8988T (cell line): ENCODE measurements around the gene BRAT1.
"Not testable (repeated sequence)": the region's sequence is repeated elsewhere in the genome, so short reads cannot be mapped to it uniquely, and the experiment has no call there.

Experiments used
- DNase-seq: peaks from one replicate; pipeline ENCODE4 v3.0.0; 2011

BRAT1 gene

DNA sequence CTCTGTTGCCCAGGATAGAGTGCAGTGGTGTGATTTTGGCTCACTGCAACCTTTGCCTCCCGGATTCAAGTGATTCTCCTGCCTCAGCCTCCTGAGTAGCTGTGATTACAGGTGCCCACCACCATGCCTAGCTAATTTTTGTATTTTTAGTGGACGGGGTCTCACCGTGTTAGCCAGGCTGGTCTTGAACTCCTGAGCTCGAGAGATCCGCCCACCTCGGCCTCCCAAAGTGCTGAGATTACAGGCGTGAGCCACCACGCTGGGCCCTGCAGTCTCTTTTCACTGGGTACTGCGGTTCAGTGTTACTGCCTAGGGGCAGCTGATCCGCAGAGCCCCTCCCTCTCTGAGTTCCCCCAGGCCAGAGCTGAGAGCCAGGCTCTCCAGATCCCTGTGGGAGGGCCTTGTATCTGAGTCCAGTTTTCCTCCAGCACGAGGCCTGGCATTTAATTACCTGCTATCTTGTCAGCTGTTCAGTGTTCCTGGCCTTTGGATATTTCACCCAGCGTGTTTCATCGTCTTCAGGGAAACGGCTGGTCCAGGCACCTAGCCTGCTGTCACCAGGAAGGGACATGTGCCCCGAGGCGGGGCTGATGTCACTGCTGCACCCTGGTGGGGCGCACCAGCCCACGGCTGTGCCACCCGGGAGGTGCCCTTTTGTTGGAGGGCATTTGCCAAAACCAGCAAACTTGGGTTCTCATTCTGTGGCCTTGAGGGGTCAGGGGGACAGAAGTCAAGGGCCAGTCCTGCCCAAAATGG lies 19.3 kb downstream of the BRAT1 start:
- DNase-seq = not testable (repeated sequence)

DNA sequence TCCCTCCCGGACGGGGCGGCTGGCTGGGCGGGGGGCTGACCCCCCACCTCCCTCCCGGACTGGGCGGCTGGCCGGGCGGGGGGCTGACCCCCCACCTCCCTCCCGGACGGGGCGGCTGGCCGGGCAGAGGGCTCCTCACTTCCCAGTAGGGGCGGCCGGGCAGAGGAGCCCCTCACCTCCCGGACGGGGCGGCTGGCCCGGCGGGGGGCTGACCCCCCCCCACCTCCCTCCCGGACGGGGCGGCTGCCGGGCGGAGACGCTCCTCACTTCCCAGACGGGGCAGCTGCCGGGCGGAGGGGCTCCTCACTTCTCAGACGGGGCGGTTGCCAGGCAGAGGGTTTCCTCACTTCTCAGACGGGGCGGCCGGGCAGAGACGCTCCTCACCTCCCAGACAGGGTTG lies 21.1 kb downstream of the BRAT1 start:
- DNase-seq = not testable (repeated sequence)

DNA sequence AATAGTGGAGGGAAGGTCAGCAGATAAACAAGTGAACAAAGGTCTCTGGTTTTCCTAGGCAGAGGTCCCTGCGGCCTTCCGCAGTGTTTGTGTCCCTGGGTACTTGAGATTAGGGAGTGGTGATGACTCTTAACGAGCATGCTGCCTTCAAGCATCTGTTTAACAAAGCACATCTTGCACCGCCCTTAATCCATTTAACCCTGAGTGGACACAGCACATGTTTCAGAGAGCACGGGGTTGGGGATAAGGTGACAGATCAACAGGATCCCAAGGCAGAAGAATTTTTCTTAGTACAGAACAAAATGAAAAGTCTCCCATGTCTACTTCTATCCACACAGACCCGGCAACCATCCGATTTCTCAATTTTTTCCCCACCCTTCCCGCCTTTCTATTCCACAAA lies 21.8 kb downstream of the BRAT1 start:
- DNase-seq = not testable (repeated sequence)

DNA sequence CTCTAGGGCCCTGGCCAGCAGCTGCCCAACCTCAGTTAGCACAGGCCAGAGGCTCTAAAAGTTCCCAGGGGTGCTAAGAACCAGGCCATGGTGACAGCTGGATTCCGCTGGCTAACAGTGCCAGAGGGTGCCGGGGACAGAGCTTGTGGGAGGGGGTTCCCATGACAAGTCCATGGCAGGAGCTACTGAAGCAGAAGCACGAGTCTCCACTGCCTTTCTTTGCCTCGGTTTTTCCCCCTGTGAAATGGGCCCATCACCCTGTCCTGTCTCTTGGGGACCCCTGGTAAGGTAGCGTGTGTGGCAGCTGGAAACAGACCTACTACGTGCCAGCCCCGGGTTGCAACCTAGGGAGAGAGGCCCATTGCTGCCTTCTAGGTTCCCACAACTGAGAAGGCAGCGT lies 22.5 kb downstream of the BRAT1 start:
- DNase-seq = not testable (repeated sequence)

DNA sequence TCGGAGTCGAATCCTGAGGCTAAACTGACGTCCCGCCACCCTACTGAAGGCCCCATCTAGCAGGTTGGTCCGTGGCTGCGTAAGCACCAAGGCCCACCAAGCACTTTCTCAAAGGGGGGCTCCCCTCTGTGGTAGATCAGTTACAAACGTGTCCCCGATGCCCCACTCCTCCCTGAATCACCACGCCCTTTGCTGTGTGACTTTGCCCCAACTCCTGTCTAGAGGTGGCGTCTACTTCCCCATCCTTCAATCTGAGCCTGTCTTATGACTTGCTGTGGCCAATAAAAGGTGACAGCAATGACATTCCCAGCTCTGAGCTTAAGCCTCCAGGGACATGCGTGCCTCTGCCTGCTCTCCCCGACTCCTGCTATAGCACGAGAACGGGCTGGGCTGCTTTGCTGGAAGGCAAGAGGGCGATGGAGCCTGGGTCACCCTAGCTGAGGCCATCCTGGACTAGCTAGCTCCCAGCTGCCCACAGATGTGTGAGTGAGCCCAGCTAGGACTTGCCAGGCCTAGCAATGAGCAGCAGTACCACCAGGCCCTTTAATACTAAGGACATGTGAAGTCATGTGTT lies 23.0 kb downstream of the BRAT1 start:
- not testable (repeated sequence) for DNase-seq

DNA sequence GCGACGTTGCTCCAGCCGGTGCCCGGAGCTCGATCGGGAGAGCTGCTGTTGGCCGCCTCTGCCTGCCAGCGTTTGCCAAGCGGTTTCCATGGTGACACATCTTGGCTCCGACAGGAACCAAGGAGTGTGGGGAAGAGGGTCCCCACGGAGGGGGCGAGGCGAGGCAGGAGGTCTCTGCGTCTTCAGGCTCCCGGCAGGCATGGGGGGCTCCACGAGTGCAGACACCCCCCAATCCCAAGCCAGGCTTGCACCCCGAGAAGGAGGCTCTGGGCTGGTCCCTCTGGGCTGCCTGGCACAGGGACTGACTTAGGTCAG lies 23.6 kb downstream of the BRAT1 start:
- not testable (repeated sequence) for DNase-seq

DNA sequence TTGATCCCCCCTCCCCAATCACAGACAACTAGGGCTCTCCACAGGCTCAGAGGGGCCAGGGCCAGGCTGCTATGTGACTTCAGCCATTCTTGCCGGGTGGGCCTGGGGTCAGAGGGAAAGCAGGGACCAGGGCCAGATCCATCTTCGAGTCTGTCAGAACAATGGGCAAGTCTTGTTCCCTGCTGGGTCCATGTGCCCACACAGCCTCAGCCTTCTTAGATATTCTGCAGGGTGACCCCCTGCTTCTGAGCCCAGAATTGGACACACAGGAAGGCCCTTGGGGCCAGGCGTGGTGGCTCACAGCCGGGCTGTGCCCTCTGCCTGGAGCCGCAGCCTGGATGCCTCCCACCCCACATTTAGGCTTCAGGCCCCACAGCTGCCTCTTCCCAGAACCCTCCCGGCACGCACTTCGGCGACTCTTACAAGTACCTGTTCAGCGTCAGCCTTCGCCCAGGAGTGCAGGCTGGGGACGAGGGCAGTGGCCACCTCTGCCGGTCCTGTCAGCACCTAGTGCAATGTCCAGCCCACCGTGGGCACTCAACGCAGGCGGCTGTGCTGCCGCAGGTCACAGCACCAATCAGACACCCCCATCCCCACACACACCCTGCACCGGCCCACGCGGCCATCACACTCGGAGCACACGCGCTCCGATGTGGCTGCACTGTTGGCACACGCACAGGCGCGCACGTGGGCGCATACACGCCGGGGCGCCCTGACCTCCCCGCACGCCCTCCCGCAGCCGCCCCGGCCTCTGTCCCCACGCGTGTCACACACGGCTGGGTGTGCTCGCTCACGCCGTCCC lies 24.1 kb downstream of the BRAT1 start:
- DNase-seq = not testable (repeated sequence)

DNA sequence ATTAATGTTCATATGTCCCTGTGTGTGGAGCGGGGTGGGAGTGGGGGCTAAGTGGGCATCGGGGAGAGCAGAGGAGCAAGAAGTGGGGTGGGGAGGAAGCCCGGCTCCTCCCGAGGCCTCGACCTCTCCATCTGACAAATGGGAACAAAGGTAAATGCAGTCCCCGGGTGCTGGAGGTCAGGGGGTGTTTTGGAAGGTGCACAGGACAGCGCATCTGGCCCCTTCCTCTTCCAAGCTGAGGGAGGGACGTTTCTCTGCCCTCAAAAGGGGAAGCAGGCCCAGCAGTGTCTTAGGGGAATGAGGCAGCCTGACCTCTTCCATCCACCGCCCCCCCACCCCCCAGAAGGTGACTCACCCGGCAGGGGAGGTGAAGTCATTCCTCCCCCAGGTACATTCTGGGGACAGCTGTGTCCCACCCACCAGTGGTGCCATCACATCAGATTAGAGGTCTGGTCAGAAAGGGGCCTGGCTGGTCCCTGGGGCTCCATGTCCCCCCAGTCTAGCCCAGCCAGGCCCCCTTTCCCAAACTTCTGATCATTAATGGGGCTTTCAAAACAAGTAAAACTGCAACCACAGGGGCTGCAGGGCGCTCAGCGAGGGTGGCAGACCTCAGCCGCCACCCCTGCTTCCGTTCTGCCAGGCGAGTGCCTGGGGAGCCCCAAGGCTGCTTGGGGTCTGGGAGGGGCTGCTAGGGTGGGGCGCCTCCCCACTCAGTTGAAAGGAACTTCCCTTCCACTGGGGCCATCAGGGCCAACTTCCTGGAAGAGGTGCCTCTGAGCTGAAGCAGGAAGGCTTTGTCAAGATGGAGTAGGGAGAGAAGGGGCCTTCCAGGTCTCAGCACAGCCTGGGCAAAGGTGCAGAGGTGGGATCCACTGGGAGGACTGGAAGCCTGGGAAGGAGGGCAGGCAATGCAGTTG lies 25.0 kb downstream of the BRAT1 start:
- DNase-seq = no peak

DNA sequence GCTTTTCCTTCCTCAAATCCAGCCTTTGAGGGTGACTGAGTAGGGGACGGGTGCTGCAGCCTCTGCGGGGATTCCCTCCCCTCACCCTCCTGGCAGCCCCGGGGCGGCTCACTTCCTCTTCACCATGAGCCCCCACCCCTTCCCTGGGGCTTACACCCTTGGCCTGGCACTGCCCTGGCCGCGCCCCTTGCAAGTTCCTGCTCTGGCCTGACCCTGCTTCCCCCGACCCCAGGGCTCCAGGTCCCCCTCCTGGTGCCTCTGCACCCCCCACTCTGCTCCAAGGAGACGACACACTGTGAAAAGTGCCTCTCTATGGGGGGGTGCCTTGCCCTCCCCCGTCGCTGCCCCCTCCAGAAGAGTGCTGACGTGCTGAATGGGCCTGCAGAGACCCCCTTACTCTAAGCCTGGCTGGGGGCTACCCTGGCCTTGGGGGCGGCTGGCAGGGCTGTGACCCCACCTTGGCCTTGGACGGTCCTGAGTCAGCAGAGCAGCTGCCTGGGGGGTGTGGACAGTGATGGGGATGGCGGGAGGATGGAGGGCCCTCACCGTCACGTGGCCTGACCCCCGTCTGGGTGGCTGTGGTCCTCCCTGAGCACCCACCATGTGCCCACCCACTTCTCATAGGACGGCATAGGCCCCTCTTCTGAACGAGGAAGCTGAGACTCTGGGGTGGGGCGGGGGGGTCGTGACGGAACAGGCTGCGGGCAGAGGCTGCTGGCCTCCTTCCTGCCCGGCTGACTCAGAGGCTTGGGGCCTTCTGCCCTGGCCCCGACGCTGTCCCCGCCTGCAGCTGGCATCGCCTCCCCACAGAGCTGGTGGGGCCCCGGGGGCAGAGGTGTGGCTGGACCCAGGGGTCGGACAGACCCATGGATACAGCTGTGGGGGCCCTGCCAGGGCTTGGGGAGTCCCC lies 25.9 kb downstream of the BRAT1 start:
- no peak for DNase-seq

DNA sequence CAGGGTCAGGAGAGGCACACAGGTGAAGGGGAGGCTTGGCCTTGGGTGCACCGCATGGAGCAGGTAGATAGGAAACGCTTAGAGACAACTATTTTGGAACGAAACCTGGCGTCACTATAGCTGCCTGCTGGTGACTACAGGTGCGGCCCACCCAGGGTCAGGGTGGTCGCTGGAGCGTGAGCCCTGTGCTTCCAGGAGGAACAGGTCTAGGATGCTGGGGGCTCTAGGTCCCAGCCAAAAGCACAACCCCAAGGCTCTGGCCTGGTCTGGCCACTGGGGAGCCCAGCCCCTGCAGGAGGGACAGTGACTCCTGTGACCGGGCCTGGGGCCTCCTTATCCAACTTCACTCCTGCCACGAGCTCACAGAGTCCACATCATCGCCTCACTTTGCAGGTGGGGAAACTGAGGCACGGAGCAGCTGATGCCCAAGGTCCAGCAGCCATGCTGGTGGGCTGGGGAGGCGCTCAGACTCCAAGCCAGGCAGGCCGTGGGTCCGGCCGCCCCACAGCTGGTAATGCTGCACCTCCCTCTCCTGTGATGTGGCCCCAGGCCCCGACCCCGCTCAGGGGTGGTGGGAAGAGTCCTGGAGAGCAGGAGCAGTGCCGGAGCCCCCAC lies 26.7 kb downstream of the BRAT1 start:
- no peak for DNase-seq

DNA sequence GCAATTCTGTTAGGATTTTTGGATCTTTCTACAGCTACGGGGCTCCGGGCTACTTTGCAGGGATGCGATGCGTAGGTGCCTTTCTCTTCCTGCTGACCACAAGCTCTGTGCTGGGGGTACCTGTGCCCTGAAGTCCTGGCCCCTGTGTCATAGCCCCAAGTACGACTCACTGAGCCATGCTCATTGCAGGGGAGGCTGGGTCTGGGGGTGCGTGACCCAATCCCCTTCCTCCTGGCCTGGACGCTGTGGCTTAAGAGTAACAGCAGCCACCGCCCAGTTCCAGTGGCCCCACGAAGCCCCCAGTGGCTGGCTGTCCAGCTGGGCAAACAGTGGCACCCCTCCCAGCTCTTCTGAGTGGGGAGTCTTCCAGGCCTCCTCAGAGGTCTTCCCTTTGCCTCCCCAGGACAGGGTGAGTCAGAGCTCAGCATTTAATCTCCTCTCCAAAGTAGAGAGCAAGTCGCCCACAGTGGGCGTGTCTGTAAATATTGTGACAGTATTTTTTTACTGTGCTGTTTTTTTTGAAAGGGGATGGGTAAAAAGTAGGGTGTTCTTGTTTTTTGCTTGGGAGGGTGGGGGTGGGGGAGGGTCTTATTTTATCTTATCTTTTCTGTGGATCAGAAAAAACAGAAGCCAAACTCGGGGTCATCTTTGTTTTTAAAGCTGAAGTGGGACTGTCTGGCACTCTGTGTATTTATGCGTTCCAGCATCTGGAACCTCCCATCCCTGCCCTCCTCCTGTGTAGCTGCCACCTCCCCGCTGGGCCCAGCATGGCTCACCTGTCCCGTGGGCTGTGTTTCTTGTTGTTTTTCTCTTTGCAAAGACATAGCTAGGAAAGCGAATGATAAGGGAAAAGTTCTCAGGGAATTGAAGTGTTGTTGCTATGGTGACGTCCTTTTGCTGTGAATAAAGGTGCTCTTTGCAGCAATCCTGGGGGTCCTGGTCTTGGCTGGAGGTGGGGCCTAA lies 27.5 kb downstream of the BRAT1 start:
- DNase-seq = no peak

DNA sequence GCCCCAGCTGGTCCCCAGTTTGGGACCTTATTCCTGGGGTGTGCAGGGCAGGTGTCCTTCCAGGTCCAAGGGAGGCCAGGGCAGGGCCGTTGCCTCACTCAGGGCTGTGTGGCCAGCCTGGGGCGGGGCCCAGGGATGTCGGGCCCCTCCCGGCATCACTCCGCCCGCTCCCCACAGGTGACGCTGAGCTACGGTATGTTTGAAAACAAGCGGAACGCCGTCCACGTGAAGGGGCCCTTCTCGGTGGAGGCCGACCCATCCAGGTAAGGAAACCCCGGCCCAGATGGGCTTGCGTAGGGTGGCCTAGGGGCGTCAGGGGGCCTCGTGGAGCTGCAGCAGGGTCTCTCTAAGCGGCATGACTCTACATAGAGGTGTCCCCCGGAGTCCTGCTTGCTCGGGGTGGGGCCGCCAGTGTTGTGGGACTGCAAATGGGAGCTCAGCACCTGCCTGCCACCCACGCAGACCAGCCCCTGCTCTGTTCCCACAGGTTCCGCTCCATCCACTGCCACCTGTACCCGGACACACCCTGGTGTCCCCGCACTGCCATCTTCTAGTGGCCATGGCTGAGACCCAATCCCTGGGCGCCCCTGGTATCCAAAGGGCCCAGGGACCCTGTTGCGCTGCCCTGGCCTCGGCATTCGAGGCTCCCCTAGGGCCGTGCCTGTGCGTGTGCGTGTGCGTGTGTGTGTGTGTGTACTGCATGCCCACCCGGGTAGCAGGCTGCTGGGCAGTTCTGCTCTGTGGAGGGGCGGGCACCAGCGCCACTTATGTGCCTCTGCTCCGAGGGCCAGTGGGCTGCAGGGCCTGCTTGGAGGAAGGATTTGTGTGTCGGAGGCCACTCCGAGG lies 28.4 kb downstream of the BRAT1 start:
- no peak for DNase-seq

DNA sequence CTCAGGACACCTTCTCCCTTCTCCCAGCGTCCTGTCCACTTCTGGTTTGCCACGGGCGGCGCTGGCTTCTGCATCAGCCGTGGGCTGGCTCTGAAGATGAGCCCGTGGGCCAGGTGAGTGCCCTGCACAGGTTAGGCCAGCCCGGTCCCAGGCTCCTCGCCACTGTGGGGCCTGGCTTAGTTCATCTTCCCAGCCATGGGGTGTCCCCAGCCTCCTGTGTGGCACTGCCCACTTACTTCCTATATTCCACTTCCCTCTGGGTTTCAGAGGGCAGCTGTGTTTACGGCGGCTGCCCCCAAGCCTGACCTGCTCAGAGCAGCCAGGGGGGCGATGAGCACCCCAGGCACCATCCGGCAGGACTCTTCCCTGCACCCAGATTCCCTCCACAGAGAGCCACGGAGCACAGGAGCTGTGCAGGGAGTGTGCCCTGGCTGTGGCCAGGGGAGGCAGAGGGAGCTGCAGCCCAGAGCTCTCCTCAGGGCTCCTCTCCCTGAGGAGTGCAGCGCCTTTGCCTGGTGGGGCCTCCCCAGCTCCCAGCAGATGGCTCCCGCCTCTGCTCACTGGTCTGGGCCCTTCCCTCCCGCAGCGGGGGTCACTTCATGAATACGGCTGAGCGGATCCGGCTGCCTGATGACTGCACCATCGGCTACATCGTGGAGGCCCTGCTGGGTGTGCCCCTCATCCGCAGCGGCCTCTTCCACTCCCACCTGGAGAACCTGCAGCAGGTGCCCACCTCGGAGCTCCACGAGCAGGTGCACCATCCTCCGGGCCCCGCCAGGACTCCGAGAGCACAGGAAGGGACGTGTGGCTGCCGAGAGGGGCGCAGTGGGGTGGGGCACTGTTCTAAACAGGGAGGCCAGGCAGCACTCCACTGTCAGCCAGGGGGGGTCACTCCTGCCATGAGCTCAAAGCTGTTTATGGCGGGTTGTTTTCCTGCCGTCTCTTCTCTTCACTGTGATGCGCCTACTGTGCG lies 29.4 kb downstream of the BRAT1 start:
- DNase-seq = no peak

DNA sequence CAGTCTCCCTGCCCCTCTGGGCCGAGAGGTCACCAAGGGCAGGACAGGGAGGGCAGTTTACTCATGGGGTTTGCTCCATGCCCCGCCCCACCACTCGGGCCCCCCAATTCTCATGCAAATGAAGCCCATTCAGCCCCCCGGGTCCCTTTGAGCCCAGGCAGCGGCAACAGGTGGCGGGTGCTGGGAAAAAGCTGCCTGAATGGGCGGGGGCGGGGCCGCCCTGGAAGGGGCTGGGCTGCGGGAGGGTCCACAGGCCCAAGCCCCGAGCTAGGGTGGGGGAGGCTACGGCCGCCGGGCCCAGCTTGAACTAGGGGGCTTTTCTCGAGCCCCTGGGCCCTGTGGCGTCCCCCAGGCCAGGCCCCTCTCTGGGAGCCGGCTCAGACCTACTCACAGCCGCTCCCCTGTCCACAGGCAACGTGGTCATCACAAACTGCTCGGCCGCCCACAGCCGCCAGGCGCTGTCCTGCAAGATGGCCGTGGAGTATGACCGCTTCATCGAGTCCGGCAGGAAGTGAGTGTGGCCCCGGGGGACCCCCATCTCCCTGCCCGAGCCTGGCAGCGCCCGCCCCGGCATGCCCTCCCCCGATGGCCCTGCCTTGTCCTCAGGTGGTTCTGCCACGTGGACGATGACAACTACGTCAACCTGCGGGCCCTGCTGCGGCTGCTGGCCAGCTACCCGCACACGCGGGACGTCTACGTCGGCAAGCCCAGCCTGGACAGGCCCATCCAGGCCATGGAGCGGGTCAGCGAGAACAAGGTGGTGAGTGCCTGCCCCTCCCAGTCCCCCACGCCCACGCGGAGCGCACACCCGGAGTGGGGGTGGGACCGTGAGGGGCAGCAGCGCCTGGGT lies 30.3 kb downstream of the BRAT1 start:
- no peak for DNase-seq

DNA sequence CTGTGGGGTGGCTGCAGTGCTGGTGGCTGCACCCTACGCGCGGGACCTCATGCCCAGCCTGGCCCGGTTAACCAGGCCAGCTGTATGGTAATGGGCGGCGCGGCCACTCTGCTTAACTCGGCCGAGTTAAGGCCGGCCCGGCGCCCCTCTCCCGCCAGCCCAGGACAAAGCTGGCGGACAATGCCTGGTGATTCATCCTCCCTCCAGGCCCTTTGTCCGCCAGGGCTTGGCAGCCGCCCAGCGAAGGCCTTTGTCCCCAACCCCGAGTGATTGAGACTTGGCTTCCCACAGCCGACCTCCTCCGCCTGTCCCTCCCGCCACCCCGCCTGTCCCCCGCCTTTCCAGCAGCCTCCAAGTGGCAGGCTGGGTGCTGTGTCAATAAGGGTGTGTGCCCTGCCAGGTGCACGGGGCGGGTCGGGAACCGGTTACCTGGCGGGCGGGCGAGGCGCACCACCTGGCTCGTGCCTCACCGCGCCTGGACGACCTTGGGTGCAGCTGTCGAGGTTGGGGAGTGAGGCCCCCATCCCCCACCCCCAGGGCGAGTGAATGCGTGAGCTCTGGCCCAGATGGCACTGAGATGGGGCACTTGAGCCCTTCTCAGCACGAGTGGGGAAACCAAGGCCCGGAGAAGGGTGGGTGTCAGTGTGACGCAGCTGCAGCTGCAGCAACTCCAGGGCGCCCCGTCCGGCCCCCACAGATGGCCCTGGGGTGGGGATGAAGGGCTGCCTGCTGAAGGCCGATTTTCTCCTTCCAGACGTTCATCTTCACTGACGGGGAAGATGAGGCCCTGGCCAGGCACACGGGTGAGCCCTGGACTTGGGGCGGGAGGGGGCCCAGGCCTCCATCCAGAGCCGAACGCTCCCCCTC lies 31.1 kb downstream of the BRAT1 start:
- no peak for DNase-seq

DNA sequence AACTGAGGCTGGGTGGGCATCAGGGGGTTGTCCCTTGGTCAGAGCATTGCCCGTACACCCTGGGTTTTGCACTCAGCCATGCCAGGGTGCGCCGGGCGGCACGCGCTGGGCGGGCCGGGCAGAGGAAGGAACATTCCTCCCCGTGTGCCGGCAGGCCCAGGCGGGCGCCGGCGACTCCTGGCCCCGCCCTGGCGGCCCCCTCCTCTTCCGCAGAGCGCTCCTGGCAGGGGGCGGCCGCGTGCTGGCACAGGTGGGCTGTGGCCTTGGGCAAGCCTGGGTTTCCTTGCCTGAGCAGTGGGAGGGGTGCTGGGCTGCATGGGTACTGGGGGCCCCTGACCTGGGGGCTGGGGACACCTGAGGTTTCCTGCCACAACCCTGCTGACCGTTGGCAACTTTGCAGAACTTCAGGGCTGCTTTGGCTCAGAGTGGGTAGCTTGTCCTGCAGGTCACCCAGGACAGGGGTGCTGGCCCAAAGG lies 31.8 kb downstream of the BRAT1 start:
- no peak for DNase-seq
